Measurements from ENCODE around the gene DUOX1.

DNA sequence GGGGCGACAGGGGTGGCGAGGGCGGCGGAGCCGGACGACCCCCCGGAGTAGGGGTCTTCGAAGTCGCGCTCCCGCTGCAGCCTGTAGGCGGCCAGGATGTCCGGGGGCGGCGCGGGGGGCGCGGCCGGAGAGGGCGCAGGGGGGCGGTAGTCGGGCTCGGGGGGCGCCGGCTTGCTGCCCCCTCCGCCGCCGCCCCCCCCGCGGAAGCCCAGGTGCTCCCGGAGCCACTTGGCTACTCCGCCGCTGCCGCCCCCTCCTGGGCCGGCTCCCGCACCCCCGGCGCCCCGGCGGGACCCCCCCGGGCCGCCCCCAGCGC is 57.7 kb downstream of the DUOX1 start:
- TF ChIP-seq, protein P1, sequence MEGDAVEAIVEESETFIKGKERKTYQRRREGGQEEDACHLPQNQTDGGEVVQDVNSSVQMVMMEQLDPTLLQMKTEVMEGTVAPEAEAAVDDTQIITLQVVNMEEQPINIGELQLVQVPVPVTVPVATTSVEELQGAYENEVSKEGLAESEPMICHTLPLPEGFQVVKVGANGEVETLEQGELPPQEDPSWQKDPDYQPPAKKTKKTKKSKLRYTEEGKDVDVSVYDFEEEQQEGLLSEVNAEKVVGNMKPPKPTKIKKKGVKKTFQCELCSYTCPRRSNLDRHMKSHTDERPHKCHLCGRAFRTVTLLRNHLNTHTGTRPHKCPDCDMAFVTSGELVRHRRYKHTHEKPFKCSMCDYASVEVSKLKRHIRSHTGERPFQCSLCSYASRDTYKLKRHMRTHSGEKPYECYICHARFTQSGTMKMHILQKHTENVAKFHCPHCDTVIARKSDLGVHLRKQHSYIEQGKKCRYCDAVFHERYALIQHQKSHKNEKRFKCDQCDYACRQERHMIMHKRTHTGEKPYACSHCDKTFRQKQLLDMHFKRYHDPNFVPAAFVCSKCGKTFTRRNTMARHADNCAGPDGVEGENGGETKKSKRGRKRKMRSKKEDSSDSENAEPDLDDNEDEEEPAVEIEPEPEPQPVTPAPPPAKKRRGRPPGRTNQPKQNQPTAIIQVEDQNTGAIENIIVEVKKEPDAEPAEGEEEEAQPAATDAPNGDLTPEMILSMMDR (conservative IDR thresholded peaks at IDR 0.05 in 1 of 2, IDR thresholded peaks at IDR 0.05 in 1 of 2; ENCODE audit: low read depth in 1 of 2, low read length in 2 of 2): no peak
- no peak for TF ChIP-seq EZH2 (IDR thresholded peaks at IDR 0.05; ENCODE audit: low read length, missing control alignments)
